AG04450 (cell line): ENCODE data around the gene RGS7. TPM values are rescaled to one million over a fixed set of nuclear protein-coding genes. Genes with fewer than 3 reads are reported as not detected.

Source experiments
- CTCF ChIA-PET: fragments of 300-600, 350-600 bp; formaldehyde crosslinking; extraction: SDS; loops from one replicate; lab custom pipeline; 2022; ENCODE audit warnings: antibody characterized with exemption, inconsistent platforms; lab: Charles Lee
- POLR2A ChIA-PET: fragments of 350-600 bp; formaldehyde crosslinking; extraction: SDS; loops from one replicate; lab custom pipeline; 2021; ENCODE audit warnings: antibody characterized with exemption, inconsistent platforms; lab: Yijun Ruan, JAX
- DNase-seq: peaks from one replicate; pipeline ENCODE4 v3.0.0-alpha.2; 2011; ENCODE audit warnings: low read depth, low spot score
- H3K27ac ChIP-seq: one replicate; pipeline ENCODE4 v1.5.1; 2012; ENCODE audit warnings: low read depth, low read length, control low read depth
- H3K27me3 ChIP-seq: one replicate; pipeline ENCODE4 v1.6.0; 2012; ENCODE audit warnings: low read length; ENCODE audit not compliant: control insufficient read depth, insufficient read depth
- H3K4me3 ChIP-seq: 2 replicates; pipeline ENCODE4 v1.5.1; 2011; ENCODE audit warnings: mild to moderate bottlenecking, low read depth, low read length, control low read depth
- H3K9me3 ChIP-seq: 2 replicates; pipeline ENCODE4 v1.5.1; 2012; ENCODE audit warnings: low read length; ENCODE audit not compliant: control insufficient read depth, insufficient read depth
- polyA plus RNA-seq: library from polyadenylated mRNA; depleted of rRNA; stranded (reverse); fragments of >200 nt; gene quantifications from 2 replicates; pipeline ENCODE4 v1.2.3, GENCODE V29; 2011
- TF ChIP-seq, protein P1 (sequence below): IDR thresholded peaks from 2 replicates; pipeline ENCODE4 v1.5.1; 2011; ENCODE audit warnings: low read depth, low read length, control low read depth, inconsistent platforms

The RGS7 gene
- polyA plus RNA-seq, 1 experiment: 0.29 TPM

DNA sequence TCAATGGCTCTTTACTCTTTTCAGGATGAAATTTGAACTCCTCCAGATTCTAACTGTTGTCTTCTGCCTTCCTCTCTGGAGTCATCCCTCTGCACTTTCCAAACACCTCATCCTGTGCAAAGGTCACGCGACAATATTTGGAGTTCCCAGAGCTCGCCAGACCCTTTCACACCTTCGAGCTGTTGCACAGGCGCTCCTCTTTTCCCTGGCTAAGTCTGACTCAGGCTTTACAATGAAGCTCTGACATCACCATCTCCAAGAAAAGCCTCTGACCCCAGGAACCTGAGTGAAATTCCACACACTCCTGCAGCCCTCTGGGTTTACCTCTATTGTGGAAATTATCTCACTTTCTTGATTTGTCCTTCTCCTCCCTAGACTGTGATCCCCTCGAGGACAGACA lies 270.3 kb downstream of the RGS7 start:
- no peak for DNase-seq
- TF ChIP-seq, protein P1, sequence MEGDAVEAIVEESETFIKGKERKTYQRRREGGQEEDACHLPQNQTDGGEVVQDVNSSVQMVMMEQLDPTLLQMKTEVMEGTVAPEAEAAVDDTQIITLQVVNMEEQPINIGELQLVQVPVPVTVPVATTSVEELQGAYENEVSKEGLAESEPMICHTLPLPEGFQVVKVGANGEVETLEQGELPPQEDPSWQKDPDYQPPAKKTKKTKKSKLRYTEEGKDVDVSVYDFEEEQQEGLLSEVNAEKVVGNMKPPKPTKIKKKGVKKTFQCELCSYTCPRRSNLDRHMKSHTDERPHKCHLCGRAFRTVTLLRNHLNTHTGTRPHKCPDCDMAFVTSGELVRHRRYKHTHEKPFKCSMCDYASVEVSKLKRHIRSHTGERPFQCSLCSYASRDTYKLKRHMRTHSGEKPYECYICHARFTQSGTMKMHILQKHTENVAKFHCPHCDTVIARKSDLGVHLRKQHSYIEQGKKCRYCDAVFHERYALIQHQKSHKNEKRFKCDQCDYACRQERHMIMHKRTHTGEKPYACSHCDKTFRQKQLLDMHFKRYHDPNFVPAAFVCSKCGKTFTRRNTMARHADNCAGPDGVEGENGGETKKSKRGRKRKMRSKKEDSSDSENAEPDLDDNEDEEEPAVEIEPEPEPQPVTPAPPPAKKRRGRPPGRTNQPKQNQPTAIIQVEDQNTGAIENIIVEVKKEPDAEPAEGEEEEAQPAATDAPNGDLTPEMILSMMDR: no peak
- POLR2A ChIA-PET: no interaction called here
- H3K9me3 ChIP-seq: peaks cover 5% of the 10 kb centered on the region
- CTCF ChIA-PET: no interaction called here
- H3K4me3 ChIP-seq: no peak overlapping the region
- H3K27ac ChIP-seq: no peak overlapping the region
- no peaks in the 10 kb centered on the region for H3K27me3 ChIP-seq

DNA sequence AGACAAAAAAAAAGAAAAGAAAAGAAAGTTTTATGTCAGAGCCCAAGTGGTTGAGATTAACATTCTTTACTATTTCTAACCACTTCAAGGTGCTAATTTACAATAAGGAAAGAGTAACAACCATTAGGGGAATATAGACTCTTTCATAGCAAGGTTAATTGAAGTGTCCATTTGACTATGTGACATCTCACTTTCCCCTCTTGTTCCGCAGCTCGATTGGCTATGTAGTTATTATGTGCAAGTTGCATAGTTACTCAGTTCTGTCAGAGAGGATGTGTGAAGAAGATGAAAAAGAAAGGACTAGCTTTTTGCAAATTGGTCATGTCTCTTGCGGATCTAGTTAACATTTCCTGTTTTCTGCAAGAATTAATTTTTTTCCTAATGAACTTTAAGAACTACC lies 273.7 kb downstream of the RGS7 start:
- TF ChIP-seq, protein P1: no peak
- no peak for DNase-seq
- POLR2A ChIA-PET: no interaction called here
- no peaks in the 10 kb centered on the region for H3K27me3 ChIP-seq
- no peak overlapping the region for H3K27ac ChIP-seq
- CTCF ChIA-PET: no interaction called here
- H3K9me3 ChIP-seq: peaks cover 5% of the 10 kb centered on the region
- H3K4me3 ChIP-seq: no peak overlapping the region

DNA sequence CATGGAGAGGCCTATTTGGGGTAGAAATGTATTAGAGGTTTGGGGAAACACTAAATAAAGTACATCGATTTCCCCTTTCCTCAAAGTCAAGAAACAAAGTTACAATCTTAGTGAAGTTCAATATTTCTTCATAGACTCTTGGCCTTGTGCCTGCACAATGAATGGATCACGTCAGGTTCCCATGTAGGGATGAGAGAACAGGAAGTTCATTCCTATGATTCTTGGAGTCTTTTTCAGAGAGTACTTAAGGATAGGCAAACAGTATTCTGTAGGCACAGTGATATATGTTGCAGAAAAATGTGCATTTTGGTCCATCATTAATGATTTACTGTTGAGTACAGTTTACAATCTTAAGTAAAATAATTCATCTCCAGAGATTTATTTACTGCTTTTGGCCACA lies 275.5 kb downstream of the RGS7 start:
- no peak overlapping the region for H3K27ac ChIP-seq

DNA sequence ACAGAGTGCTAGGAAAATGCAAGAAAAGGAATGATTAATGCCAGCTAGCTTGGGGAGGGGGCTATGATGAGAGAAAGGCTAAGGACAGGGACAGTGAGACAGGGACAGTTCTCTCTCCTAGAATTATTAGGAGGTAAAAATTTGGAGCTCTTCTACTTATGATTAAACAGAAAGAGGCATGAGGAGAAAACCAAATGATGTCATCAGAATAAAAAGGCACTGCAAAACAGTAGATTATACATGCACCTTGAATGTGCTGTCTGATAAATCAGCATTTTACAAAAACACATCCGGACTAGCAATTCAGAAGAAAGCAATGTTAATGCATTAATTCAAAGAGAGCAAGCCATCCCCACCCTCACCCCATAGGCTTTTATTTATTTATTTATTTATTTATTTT lies 277.5 kb downstream of the RGS7 start:
- no peaks in the 10 kb centered on the region for H3K27me3 ChIP-seq
- ChIA-PET POLR2A (no interaction called here), CTCF (no interaction called here)
- TF ChIP-seq, protein P1: no peak
- no peak for DNase-seq
- H3K27ac ChIP-seq: no peak overlapping the region
- no peak overlapping the region for H3K4me3 ChIP-seq
- H3K9me3 ChIP-seq: peaks cover 4% of the 10 kb centered on the region; the same call in 1 of the 2 replicates

More for the DNA sequence above, 275.5 kb downstream of the RGS7 start:
- TF ChIP-seq, protein P1: no peak
- Histone ChIP-seq H3K4me3 (no peak overlapping the region), H3K9me3 (peaks cover 4% of the 10 kb centered on the region), H3K27me3 (no peaks in the 10 kb centered on the region)
- POLR2A ChIA-PET: no interaction called here
- CTCF ChIA-PET: no interaction called here
- DNase-seq: no peak

DNA sequence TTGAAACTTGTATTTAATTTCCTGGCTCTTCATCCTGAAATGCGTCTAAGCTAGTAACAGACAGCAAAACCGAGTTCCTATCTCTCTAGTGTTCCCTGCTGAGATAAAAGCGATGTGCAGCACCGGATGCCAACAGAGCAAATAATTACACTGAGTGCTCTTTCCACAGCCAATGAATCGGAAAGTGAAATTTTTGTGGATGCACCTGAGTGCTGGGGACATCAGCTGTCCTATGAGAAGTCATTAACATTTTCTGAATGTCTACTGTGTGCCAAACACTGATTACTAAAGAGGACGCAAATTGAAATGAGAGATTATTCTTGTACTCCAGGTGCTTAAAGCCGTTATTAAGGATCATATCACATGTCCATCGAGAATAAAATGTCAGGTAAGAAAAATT lies 278.0 kb downstream of the RGS7 start:
- Histone ChIP-seq H3K27me3 (no peaks in the 10 kb centered on the region), H3K27ac (no peak overlapping the region), H3K9me3 (peaks cover 4% of the 10 kb centered on the region; the same call in 1 of the 2 replicates), H3K4me3 (no peak overlapping the region)
- no peak for DNase-seq
- CTCF ChIA-PET: no interaction called here
- TF ChIP-seq, protein P1: no peak
- POLR2A ChIA-PET: no interaction called here
